ENCODE measurements around the gene SEC62.
"Not testable (repeated sequence)": the region's sequence is repeated elsewhere in the genome, so short reads cannot be mapped to it uniquely, and the experiment has no call there.

The SEC62 gene

GRCh38 chr3:170012683-170013400 is 46.2 kb downstream of the SEC62 start:
- no peak for DNase-seq

DNA sequence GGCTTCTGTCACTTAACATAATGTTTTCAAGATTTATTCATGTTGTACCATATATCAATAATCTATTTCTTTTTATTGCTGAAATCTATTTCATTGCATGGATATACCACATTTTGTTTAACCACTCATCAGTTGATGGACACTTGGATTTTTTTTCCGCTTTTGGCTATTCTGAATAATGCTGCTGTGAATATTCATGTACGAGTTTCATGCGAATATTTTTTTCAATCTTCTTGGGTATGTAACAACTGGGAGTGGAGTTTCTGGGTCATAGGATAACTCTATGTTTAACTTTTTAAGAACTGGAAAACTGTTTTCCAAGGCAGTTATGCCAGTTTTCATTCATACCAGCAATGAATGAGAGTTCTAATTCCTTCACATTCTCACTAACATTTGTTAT is 49.5 kb downstream of the SEC62 start:
- no peak for DNase-seq

DNA sequence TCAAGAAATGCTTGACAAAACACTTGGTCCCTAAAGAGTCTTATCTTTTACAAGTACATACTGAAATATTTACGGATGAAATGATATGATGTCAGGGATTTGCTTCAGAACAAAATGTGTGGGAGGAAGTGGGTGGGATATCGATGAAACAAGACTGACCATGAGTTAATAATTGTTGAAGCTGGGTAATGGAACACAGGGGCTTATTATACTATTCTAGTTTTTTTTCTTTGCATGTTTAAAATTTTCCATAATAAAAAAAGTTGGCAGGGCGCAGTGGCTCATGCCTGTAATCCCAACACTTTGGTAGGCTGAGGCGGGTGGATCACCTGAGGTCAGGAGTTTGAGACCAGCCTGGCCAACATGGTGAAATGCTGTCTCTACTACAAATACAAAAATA is 52.7 kb downstream of the SEC62 start:
- not testable (repeated sequence) for DNase-seq

DNA sequence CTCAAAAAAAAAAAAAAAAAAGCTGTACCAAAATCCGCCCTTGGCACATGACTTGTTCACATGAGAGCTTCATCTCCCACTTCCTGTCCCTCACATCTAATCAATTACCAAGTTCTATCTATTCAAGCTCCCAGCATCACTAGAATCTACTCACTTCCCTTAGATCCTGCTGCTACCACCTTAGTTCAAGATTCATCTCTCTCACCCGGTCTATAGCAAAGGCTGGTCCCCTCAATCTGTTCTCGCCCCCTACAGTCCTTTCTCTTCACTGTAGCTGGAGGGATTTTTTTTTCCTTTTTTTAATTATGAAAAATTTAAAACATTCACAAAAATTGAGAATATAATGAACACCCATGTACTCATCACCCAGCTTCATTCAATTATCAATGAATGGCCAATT is 54.5 kb downstream of the SEC62 start:
- DNase-seq, result no peak

GRCh38 chr3:170022336-170022735 is 55.7 kb downstream of the SEC62 start:
- DNase-seq, result no peak

DNA sequence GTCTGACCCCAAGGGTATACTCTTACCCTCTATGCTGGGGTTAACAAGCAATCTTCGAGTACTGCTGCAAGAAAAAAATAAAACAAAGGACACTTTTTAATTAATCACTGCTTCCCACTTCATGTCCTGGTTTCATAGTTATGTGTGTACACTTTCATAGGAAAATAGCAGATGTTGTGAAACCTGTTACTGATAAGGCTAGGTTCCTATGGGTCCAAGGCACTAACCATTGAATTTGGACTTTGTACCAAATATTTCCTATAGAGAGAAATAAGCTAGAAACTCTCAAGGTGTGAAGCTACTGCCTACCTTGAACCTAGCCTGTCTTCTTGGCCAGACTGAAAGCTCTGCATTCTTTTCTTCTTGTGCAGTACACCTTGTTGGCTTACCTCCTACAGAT is 56.6 kb downstream of the SEC62 start:
- DNase-seq, result no peak

GRCh38 chr3:170024581-170024980 is 58.0 kb downstream of the SEC62 start:
- DNase-seq, result no peak

GRCh38 chr3:170027233-170028102 is 60.9 kb downstream of the SEC62 start:
- no peak for DNase-seq

- DNase-seq, result no peak
These were observed 66.9 kb downstream of the SEC62 start for GRCh38 chr3:170033489-170033888.

GRCh38 chr3:170037463-170038433 is 71.1 kb downstream of the SEC62 start, which contains the start of gene GPR160:
Gene GPR160 (plus strand): TSS chr3:170037995. CDS start chr3:170083973, 45,978 bp downstream.
- DNase-seq, result peak in 26 of 58 donors; percentile 3 to 54 (median 12)

DNA sequence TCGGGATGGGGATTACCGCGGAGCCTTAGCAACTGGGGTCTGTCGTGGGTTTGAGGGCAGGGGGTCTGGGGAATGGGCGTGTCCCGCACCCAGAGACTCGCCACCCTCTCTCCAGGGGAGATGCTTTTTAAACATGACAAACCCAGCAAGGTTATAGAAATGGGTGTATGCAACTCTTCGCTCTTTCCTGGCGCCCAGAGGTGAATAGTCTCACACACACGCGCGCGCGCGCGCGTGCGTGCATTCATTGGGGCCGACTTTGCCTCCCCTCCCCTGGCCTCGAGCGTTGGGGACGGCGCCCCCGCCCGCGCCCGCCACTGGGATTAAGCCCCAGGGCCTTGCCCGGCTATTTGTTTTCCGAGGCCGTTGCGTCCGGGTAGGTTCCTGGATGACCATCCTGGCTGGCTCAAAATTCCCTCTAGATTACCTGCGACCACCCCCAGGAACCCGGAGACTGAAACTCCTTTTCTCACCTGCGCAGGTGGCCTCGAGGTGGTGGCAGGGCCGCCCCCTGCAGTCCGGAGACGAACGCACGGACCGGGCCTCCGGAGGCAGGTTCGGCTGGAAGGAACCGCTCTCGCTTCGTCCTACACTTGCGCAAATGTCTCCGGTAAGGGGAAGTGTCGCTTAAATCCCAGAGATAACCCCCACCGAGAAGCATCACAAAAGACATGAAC is 72.0 kb downstream of the SEC62 start:
- peak in 2 of 58 donors; percentile 3 to 19 for DNase-seq

DNA sequence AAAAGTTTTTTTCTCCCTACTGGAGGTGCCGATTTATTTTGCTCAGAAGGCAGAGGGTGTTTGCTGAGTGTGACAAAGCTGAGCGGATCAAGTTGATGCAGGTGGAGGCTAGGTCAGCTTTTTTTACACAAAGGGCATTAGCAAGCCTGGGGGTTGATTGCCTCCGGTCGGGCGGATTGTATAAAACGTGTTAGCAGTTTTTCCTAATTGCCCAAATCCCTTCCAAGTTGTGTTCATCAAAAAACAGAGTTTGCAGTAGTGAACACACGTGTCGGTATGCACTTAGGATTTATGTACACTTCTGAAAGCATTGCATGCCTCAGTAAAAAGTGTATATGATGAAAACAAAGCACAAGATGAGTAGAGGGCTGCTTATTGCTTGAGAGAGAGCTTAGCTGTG is 73.8 kb downstream of the SEC62 start:
- no peak for DNase-seq

- no peak for DNase-seq
These were observed 76.9 kb downstream of the SEC62 start for GRCh38 chr3:170043506-170043905.

DNA sequence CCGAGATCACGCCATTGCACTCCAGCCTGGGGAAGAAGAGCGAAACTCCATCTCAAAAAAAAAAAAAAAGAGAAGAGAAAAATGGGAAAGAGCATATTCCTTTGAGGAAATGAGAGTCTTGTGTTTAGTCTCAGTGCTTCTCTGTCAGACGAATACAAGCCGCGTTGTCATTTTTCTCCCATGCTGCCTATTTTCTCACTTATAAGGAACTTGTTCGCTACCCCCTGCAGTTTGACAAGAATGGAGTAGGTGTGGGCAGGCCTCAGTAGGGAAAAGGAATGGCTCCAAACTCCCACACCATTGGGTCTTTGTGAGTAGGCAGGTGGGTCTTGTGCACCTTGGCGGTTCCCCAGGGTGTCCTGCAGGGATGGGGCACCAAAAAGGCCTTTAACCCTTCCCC is 77.7 kb downstream of the SEC62 start:
- no peak for DNase-seq

GRCh38 chr3:170044795-170045244 is 78.2 kb downstream of the SEC62 start:
- DNase-seq, result peak in 6 of 58 donors; percentile 2 to 20 (median 8)

- DNase-seq, result no peak
These were observed 79.9 kb downstream of the SEC62 start for GRCh38 chr3:170046269-170047132.

DNA sequence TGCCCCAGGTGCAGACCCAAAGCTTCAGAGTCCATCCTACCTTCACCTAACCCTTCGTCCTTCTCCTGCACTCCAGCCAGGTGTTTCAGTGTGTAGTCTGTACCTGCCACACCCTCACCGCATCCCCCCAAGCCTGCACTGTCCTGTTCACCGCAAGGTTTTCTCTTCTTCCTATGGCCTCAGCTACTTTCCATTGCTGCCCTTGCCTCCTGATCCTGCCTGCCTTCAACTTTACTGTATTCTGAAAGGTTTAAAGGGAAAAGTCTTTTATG is 80.5 kb downstream of the SEC62 start:
- DNase-seq, result no peak
